H9 (cell line): Measurements from ENCODE around the gene DLG1. TPM values are rescaled to one million over a fixed set of nuclear protein-coding genes. Genes with fewer than 3 reads are reported as not detected.
A peak's percentile ranks its signal among the peaks of the same experiment; 100 is the strongest.

Experiments
- DNase-seq: peaks from one replicate; pipeline ENCODE4 v3.0.0-alpha.2; 2017
- H2AFZ ChIP-seq: one replicate; pipeline ENCODE4 v1.6.1; 2013; ENCODE audit warnings: mild to moderate bottlenecking, low read length, control low read depth, moderate library complexity
- H2AK5ac ChIP-seq: 2 replicates; pipeline ENCODE4 v1.6.1; 2013; ENCODE audit warnings: low read length, control low read depth, mixed read lengths; ENCODE audit not compliant: insufficient read length
- H2BK120ac ChIP-seq: one replicate; pipeline ENCODE4 v1.6.1; 2013; ENCODE audit warnings: low read depth, mild to moderate bottlenecking, low read length, control low read depth, inconsistent platforms; ENCODE audit not compliant: poor library complexity, severe bottlenecking
- H2BK12ac ChIP-seq: 2 replicates; pipeline ENCODE4 v1.6.1; 2013; ENCODE audit warnings: low read length, control low read depth, mixed read lengths, low read depth; ENCODE audit not compliant: insufficient read length
- H2BK15ac ChIP-seq: 2 replicates; pipeline ENCODE4 v1.6.1; 2013; ENCODE audit warnings: low read depth, low read length, control low read depth
- H2BK20ac ChIP-seq: one replicate; pipeline ENCODE4 v1.6.1; 2013; ENCODE audit warnings: low read depth, mild to moderate bottlenecking, low read length, control low read depth, inconsistent platforms; ENCODE audit not compliant: poor library complexity, severe bottlenecking
- H2BK5ac ChIP-seq: 2 replicates; pipeline ENCODE4 v1.6.1; 2013; ENCODE audit warnings: low read length, control low read depth, mixed read lengths; ENCODE audit not compliant: insufficient read length
- H3K14ac ChIP-seq: 2 replicates; pipeline ENCODE4 v1.6.1; 2013; ENCODE audit warnings: low read length, control low read depth; ENCODE audit not compliant: insufficient read depth
- H3K18ac ChIP-seq: 2 replicates; pipeline ENCODE4 v1.6.1; 2013; ENCODE audit warnings: low read depth, mild to moderate bottlenecking, mixed read lengths, low read length, control low read depth; ENCODE audit not compliant: insufficient read length
- H3K23ac ChIP-seq: 2 replicates; pipeline ENCODE4 v1.6.1; 2013; ENCODE audit warnings: low read length, control low read depth, mixed read lengths, low read depth; ENCODE audit not compliant: insufficient read length
- H3K23me2 ChIP-seq: 2 replicates; pipeline ENCODE4 v1.6.1; 2013; ENCODE audit warnings: low read depth, mild to moderate bottlenecking, mixed read lengths, low read length, control low read depth; ENCODE audit not compliant: insufficient read length, poor library complexity, severe bottlenecking
- H3K27ac ChIP-seq: 2 replicates; pipeline ENCODE4 v1.5.1; 2013; ENCODE audit warnings: low read length, control low read depth, mixed read lengths, low read depth; ENCODE audit not compliant: insufficient read length
- H3K27me3 ChIP-seq: 2 replicates; pipeline ENCODE4 v1.6.1; 2013; ENCODE audit warnings: low read length, control low read depth, inconsistent platforms; ENCODE audit not compliant: insufficient read depth
- H3K4ac ChIP-seq: 2 replicates; pipeline ENCODE4 v1.6.1; 2013; ENCODE audit warnings: low read depth, mild to moderate bottlenecking, control low read depth, inconsistent platforms, low read length, moderate library complexity
- H3K4me1 ChIP-seq: 2 replicates; pipeline ENCODE4 v1.6.1; 2013; ENCODE audit warnings: low read length, control low read depth, inconsistent platforms; ENCODE audit not compliant: insufficient read depth
- H3K4me2 ChIP-seq: 2 replicates; pipeline ENCODE4 v1.6.1; 2013; ENCODE audit warnings: low read length, control low read depth, mixed read lengths; ENCODE audit not compliant: insufficient read length, insufficient read depth
- H3K56ac ChIP-seq: 2 replicates; pipeline ENCODE4 v1.6.1; 2013; ENCODE audit warnings: low read depth, mild to moderate bottlenecking, mixed read lengths, low read length, control low read depth; ENCODE audit not compliant: insufficient read length
- H3K79me1 ChIP-seq: 2 replicates; pipeline ENCODE4 v1.6.1; 2013; ENCODE audit warnings: low read depth, mild to moderate bottlenecking, moderate library complexity, low read length, control low read depth, inconsistent platforms; ENCODE audit not compliant: insufficient read depth, poor library complexity, severe bottlenecking
- H3K79me2 ChIP-seq: 2 replicates; pipeline ENCODE4 v1.6.1; 2013; ENCODE audit warnings: low read length, control low read depth, inconsistent platforms; ENCODE audit not compliant: insufficient read depth
- H3K9ac ChIP-seq: 2 replicates; pipeline ENCODE4 v1.6.1; 2013; ENCODE audit warnings: low read length, control low read depth, mixed read lengths; ENCODE audit not compliant: insufficient read length; ENCODE audit errors: extremely low read depth
- H3K9me3 ChIP-seq: one replicate; pipeline ENCODE4 v1.6.1; 2013; ENCODE audit warnings: low read depth, low read length, inconsistent platforms; ENCODE audit not compliant: control insufficient read depth
- H3T11ph ChIP-seq: one replicate; pipeline ENCODE4 v1.6.1; 2013; ENCODE audit warnings: mild to moderate bottlenecking, low read length, control low read depth, inconsistent platforms
- H4K20me1 ChIP-seq: one replicate; pipeline ENCODE4 v1.6.1; 2013; ENCODE audit not compliant: control insufficient read depth, insufficient read length, insufficient read depth
- H4K5ac ChIP-seq: 2 replicates; pipeline ENCODE4 v1.6.1; 2013; ENCODE audit warnings: low read depth, mild to moderate bottlenecking, mixed read lengths, low read length, control low read depth; ENCODE audit not compliant: insufficient read length
- H4K8ac ChIP-seq: replicated peaks from 2 replicates; pipeline ENCODE4 v1.6.1; 2013; ENCODE audit warnings: low read length, control low read depth, mixed read lengths, low read depth; ENCODE audit not compliant: insufficient read length
- H4K91ac ChIP-seq: 2 replicates; pipeline ENCODE4 v1.6.1; 2013; ENCODE audit warnings: low read depth, mild to moderate bottlenecking, moderate library complexity, mixed read lengths, low read length, control low read depth; ENCODE audit not compliant: insufficient read length
- H3K27ac Mint-ChIP-seq, 3 experiments: 2 replicates in 2 of 3; 3 replicates in 1 of 3; pipeline ENCODE4 v1.8.0; 2020 to 2021; ENCODE audit warnings: mixed read lengths in 3 of 3, mild to moderate bottlenecking in 1 of 3, moderate library complexity in 1 of 3
- H3K27me3 Mint-ChIP-seq: 2 replicates; pipeline ENCODE4 v1.8.0; 2021; ENCODE audit warnings: low read depth, mild to moderate bottlenecking, moderate library complexity, mixed read lengths
- H3K36me3 Mint-ChIP-seq, 3 experiments: 2 replicates in 2 of 3; 3 replicates in 1 of 3; pipeline ENCODE4 v1.8.0; 2020 to 2021; ENCODE audit warnings: low read depth in 3 of 3, mixed read lengths in 3 of 3; ENCODE audit not compliant: insufficient read depth in 1 of 3
- H3K4me1 Mint-ChIP-seq, 2 experiments: 2 replicates each; pipeline ENCODE4 v1.8.0; 2020; ENCODE audit warnings: mixed read lengths in 2 of 2
- H3K4me3 Mint-ChIP-seq, 2 experiments: 2 replicates in 1 of 2; 3 replicates in 1 of 2; pipeline ENCODE4 v1.8.0; 2020 to 2021; ENCODE audit warnings: mild to moderate bottlenecking in 2 of 2, mixed read lengths in 2 of 2, moderate library complexity in 1 of 2
- H3K9me3 Mint-ChIP-seq, 2 experiments: 2 replicates in 1 of 2; 3 replicates in 1 of 2; pipeline ENCODE4 v1.8.0; 2020; ENCODE audit warnings: mild to moderate bottlenecking in 2 of 2, mixed read lengths in 2 of 2, moderate library complexity in 1 of 2
- CTCF ChIP-seq: fragments of 200-600 bp; sonication (generic); conservative IDR thresholded peaks from 3 replicates; pipeline ENCODE4 v1.8.0; 2021; ENCODE audit warnings: antibody characterized with exemption, mild to moderate bottlenecking
- WGBS: extraction: QIAGEN DNeasy Blood & Tissue Kit; methylation state at CpG from one replicate; pipeline ENCODE4 v1.1.7; 2013; ENCODE audit warnings: missing lambda C conversion rate, low lambda C conversion rate, mixed read lengths; ENCODE audit not compliant: insufficient read length; ENCODE audit errors: extremely low coverage; 5-methylcytosine and 5-hydroxymethylcytosine counted together
- total RNA-seq: library from RNA; stranded (reverse); gene quantifications from 2 replicates; pipeline ENCODE4 v1.2.1, GENCODE V29; 2021

The DLG1 gene
- total RNA-seq, 1 experiment from 2014 or later = 84.1 TPM

GRCh38 chr3:197019535-197019934 is 278.9 kb downstream of the DLG1 start:
- H4K91ac ChIP-seq = no peak overlapping the region
- no peak overlapping the region for H2BK20ac ChIP-seq
- H3K27ac Mint-ChIP-seq = no peak overlapping the region
- H3K23ac ChIP-seq = no peak overlapping the region
- WGBS = no CpG with 5 or more reads among the region's 13 CpGs
- H3K79me1 ChIP-seq = no peaks in the 10 kb centered on the region
- H3T11ph ChIP-seq = no peak overlapping the region
- H3K4ac ChIP-seq = no peak overlapping the region
- H2AK5ac ChIP-seq = no peak overlapping the region
- H3K9ac ChIP-seq = no peak overlapping the region
- H3K23me2 ChIP-seq = no peaks in the 10 kb centered on the region
- H3K27me3 ChIP-seq = no peaks in the 10 kb centered on the region
- no peak overlapping the region for H2BK5ac ChIP-seq
- no peak overlapping the region for H2BK15ac ChIP-seq
- H3K27me3 Mint-ChIP-seq = peaks cover 8% of the 10 kb centered on the region
- H3K4me1 Mint-ChIP-seq = peaks cover 27 to 28% of the 10 kb centered on the region in 2 experiments
- H3K4me1 ChIP-seq = no peaks in the 10 kb centered on the region; the same call in 1 of the 2 replicates
- H3K4me2 ChIP-seq = no peak overlapping the region
- no peaks in the 10 kb centered on the region for H4K20me1 ChIP-seq
- H3K4me3 Mint-ChIP-seq = no peak overlapping the region
- H3K14ac ChIP-seq = no peak overlapping the region
- DNase-seq = peak; percentile 3
- H4K5ac ChIP-seq = no peak overlapping the region
- H3K36me3 Mint-ChIP-seq = no peaks in the 10 kb centered on the region
- no peak overlapping the region for H2AFZ ChIP-seq
- H3K9me3 Mint-ChIP-seq = no peaks in the 10 kb centered on the region
- H3K56ac ChIP-seq = no peak overlapping the region
- no peak overlapping the region for H3K18ac ChIP-seq
- no peak overlapping the region for H3K27ac ChIP-seq
- no peaks in the 10 kb centered on the region for H3K9me3 ChIP-seq
- H2BK12ac ChIP-seq = no peak overlapping the region
- no peak overlapping the region for H4K8ac ChIP-seq
- H2BK120ac ChIP-seq = no peak overlapping the region
- no peak for TF ChIP-seq CTCF
- H3K79me2 ChIP-seq = no peaks in the 10 kb centered on the region
